ENCODE measurements around the gene ROCK2.

Gene ROCK2

DNA sequence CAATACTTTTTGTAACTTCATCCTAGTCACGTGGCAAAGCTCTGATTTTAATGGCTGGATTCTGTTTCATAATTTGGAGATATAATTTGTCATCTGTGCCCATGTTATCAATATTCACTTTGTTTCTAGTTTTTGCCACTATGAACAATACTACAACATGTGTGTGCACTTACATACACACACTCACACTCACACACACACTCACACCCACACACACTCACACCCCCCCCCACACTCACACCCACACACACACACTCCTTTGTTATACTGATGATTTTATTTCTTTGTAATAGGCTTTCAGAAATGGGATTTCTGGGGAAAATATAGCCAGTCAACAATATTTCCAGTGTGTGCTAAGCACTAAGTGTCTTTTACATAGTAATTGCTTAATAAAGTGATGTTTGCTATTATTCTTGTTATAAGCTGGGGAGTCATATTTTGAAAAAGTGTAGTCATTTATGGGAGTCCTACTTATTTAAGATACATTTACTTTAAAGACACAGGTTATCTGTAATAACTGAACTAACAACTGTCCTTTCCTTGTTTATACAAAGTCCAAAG is 22.8 kb upstream of the ROCK2 start:
- DNase-seq (ENCODE audit: low read depth) = no peak

DNA sequence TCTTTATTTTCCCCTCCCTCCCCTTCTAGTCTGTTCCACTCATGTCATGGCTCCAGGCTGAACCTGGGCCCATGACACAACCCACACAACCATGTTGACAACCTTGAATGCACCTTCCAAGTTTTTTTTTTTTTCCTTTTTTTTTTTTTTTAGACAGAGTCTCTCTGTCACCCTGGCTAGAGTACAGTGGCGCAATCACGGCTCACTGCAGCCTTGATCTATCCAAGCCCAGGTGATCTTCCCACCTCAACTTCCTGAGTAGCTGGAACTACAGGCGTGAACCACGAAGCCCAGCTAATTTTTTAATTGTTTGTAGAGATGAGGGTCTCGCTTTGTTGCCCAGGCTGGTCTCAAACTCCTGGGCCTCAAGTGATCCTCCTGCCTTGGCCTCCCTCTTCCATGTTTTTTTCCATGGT is 21.9 kb upstream of the ROCK2 start:
- DNase-seq (ENCODE audit: low read depth) = no peak

DNA sequence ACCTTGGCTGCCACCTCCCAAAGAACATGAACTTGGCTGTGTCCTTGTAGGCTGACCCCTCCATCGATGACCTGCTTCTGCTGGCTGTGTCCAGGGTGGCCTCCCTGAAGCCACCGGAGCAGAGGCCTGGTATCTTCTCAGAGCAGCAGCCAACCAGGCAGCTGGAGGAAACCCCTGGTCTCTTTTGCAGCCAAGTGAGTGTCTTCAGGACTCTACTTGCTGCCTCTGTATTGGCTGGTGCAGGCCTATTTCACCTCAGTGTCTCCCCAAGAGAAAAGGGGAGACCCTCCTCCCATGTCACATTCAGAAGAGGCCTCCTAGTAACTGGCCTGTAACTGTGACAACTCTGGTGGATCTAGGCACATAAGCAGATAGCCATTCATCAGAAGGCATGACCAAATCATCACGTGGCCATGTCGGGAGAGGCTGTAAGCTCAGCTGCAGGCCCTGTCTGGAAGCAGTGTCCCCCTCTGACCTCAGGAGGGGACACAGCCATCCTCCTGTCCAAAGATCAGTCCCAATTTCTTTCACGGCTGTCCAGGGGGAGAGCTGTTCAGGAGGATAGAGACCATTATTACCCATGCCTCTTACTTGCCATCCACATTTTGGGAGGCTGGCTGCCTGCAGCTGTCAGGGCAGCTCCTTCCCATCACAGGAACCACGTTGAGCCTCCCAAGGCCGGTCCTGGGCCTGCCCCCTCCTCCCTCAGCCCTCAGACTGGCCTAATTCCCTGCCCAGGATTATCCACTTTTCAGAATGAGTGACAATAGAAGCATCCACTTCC is 20.9 kb upstream of the ROCK2 start:
- DNase-seq (ENCODE audit: low read depth) = no peak

DNA sequence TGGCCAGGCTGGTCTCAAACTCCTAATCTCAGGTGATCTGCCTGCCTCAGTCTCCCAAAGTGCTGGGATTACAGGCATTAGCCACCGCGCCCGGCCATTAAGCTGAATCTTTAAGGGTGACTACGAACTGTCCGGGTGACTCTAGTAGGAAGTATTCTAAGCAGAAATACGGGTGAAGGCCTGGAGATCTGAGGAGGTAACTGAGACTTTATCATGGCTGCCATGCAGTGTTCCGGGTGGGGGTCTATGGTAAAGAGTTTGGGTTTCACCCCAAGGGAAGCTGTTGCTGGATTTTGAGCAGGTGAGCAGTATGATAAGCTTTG is 20.1 kb upstream of the ROCK2 start:
- DNase-seq (ENCODE audit: low read depth) = no peak

DNA sequence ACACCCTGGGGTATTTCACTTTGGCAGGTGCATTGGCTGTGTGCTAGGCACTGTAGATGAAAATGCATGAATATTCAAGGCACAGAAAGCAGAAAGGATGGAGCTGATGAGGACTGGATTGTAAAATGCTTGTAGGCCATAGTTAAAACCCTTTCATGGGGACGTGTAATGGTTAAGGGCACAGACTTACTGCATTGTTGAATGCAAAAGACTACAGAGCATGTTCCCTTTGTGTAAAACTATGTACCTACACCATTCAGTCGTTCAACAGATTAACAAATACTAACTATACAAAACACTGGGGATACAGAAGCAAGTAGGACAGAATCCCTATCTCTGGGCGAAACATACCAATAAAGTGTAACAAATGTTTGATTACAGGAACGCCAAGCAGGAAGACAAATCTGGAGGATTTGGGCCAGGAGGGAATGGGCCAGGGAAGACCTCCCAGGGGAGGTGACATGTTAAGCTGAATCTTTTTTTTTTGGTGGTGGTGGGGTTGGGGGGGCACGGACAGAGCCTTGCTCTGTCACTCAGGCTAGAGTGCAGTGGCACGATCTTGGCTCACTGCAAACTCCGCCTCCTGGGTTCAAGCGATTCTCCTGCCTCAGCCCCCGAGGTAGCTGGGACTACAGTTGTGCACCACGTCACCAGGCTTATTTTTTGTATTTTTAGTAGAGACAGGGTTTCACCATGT is 19.6 kb upstream of the ROCK2 start:
- no peak for DNase-seq (ENCODE audit: low read depth)

DNA sequence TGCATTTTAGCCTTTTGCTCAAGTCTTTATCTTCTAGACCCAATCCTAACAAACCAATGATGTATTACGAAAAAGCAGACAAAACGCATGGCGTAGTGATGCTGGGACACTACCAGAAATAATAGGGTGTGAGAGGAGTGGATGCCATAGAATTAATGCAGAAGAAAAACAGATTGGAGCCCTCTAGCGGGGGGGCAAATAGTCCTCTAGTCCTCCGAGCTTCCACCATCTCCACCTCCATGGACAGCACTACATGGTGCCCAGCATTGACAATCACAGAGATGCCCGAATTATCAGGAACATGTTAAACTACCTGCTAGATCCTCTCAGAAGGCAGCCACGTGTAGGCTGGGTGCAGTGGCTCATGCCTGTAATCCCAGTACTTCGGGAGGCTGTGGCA is 15.4 kb upstream of the ROCK2 start:
- DNase-seq (ENCODE audit: low read depth) = no peak

DNA sequence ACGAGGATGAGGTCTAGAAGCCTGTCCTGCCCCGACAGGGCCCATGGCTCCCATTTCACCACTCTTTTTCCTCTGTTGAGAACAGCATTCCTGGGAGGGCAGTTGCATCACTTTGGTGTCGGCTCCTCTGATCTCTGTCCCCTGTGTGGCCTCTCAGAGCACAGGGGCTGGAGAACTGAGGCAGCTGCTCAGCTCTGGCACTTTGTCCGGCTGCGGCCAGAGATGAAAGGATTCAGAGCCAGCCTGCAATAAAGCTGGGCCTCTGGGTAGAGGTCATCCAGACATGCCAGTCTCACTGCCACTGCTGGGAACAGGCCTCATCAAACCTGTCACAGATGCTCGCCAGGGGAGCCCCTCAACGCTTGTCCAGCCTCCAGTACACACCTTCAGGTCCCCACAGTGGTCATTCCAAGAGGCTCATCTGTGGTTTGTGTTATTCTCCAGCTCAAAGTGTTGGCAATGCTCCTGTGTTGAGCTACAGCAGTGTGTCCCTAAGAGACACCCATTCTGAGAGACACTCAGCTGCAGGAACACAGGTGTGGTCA is 13.1 kb upstream of the ROCK2 start:
- no peak for DNase-seq (ENCODE audit: low read depth)

DNA sequence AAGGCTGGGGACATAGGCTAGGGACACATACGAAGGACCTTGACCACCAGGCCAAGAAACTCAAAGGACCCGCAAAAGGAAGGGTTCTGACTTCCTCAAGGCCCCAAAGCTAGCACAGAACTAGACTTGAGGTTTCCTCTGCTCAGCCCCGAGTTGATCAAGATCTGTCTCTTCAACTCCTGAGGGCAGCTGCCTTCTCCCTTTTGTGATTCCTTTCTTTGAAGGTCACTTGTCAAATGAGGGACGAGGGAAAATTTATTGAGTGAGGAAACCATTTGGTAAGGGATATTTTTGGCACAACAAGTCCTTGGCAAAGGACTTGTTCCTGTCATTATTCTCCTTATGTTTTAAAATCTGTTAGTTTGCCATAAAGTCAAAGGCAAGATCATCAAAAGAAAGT is 12.3 kb upstream of the ROCK2 start:
- DNase-seq (ENCODE audit: low read depth) = no peak

DNA sequence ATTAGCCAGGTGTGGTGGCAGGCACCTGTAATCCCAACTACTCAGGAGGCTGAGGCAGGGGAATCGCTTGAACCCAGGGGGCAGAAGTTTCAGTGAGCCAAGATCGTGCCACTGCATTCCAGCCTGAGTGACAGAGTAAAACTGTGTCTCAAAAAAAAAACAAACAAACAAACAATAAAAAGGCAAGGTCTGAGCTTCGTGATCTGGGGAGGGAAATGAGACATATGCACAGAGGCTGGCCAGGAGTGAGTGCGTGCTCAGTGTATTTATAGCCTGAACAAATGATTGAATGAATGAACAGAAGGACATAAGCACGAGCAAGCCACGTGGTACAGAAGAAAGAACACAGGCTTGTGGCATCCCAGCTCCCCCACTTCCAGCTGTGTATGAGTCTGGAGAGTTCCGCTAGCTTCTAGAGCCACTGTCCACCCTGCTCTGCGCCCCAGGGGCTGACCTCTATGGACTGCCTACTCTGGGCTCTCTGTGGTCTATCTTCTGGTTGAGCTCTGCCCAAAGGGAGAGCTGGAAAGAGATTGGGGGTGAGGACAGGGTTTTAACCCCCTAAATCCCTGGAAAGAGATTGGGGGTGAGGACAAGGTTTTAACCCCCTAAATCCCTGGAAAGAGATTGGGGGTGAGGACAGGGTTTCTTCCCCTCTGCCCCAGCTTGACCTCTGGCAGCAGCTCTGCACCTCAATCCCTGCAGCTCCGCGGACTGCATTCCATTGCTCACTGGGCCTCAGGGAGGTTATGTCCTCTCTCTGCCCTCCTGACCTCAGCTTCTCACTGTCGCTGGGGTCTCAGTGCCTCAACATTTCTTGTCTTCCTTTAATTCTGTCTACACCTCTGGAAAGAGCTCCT is 11.0 kb upstream of the ROCK2 start:
- DNase-seq (ENCODE audit: low read depth) = no peak

DNA sequence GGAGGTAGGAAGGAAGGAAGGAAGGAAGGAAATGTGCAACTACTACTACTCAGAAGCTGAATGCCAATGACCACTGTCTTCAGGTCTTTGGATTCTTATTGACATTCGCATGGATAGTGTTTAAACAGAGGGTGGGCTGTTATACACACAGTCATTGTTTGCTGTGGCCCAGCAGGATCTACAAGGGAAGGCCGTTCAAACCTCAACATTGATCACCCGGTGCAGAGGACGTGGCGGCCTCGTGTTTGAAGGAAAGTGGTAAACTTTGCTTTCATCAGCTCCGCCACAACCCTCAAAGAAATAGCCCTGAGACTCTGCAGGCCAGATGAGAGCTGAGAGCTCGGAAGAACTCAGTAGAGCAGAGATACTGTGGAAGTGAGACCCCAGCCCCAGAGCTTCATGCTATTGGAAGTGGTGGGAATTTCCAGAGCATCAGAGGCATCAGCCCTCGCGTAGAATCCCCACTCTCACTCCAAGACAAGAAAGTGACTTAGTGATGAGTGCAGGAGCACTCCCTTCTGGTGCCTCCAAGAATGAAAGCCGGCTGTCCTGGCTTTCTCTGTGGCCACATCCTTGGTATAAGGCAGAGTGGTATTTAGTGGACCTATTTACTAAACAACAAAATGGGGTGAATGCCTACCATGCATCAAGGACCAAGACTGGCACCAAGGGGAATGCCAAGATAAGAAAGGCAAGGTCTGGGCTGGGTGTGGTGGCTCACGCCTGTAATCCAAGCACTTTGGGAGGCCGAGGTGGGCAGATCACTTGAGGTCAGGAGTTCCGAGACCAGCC is 10.1 kb upstream of the ROCK2 start:
- DNase-seq (ENCODE audit: low read depth) = no peak

DNA sequence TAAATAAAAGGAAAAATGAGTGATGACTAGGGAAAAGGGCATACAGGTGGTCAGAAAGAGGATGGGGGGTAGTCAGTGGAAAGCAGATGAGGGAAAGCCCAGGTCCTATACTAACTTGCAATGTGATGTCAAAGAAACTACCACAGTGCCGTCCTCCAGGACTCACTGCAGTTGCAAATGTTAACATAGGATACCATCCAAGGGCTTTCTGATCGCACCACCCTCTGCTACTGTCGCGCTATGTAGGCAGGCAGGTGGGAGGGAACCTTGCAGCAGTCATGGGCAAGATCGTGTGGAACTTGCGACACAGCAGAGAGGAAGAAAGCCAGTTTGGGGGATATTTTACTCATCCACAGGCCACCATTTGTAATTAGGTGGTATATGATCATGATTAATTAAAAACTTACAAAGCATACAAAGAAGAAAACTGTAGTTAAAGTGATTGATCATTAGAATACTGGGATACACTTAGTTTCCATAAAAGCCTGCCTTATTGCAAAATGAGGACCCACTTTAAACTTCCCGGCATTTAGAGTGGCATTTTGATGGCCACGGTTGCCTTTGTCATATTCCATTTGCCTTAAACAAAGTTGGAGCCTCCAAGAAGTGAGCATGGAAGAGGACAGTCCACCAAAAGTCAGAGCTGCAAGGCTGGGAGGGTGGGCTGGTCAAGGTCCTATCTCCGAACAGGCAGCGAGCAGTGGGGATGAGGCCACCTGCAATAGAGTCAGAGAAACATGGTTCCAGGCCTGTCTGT is 8.5 kb upstream of the ROCK2 start:
- no peak for DNase-seq (ENCODE audit: low read depth)

DNA sequence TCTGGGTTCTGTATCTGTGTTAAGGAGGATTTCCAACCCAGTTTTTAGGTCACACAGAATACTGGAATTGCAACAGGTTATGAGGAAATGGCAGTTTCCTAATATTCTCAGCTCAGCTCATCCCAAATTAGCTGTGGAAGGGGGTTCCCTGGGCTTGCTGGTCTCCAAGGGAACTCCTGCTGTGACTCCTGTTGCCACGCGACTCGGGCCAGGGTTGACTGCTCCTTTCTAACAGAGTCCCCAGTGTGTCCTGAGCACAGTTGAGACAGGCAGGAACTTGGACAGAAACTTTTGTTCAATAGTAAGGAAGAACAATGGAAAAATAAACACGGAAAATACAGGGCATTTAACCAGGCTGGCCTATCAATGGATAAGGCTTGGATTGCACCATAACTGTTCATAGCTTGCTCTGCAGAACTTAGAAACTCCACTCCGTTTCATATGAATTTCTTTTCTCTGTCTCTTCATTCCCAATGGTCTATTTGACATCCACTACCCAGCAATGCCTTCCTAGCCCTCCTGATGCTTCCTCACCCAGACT is 3.8 kb upstream of the ROCK2 start:
- DNase-seq (ENCODE audit: low read depth) = no peak

DNA sequence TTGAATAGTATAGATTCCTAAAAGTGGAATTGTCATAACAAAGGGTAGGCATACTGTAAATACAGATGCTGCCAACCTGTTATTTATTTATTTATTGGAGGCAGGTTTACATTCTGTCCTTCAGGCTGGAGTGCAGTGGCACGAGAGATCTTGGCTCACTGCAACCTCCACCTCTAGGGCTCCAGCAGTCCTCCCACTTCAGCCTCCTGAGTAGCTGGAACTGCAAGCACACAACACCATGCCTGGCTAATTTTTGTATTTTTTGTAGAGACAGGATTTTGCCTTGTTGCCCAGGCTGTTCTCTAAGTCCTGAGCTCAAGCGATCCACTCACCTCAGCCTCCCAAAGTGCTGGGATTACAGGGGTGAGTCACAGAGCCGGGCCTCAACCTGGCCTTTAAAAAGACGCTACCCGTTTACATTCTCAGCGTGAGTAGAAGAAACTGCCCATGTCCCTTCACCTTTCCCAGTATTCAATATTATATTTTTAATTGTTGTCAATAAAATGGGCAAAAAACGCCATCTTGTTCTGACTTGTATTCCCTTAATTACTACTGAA is 3.0 kb upstream of the ROCK2 start:
- DNase-seq (ENCODE audit: low read depth) = no peak

DNA sequence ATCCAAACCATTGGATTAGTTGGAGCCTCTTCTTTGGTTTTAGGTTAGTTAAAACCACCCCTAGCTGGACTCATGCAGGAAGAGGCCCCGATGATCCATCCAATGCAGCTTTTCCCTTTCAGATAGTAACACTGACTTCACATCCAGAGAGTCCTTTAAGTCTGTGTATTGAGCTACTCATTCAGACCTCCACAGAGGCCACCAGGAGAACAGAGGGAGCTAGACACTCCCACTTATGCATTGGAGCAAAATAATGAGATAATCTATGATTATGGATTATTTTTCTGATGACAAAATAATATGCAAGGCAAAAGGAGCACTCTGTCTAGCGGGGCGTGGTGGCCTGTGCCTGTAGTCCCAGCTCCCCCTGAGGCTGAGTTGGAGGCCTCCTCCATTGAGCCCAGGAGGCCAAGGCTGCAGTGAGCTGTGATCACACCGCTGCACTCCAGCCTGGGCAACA is 1.6 kb upstream of the ROCK2 start:
- DNase-seq (ENCODE audit: low read depth) = no peak

DNA sequence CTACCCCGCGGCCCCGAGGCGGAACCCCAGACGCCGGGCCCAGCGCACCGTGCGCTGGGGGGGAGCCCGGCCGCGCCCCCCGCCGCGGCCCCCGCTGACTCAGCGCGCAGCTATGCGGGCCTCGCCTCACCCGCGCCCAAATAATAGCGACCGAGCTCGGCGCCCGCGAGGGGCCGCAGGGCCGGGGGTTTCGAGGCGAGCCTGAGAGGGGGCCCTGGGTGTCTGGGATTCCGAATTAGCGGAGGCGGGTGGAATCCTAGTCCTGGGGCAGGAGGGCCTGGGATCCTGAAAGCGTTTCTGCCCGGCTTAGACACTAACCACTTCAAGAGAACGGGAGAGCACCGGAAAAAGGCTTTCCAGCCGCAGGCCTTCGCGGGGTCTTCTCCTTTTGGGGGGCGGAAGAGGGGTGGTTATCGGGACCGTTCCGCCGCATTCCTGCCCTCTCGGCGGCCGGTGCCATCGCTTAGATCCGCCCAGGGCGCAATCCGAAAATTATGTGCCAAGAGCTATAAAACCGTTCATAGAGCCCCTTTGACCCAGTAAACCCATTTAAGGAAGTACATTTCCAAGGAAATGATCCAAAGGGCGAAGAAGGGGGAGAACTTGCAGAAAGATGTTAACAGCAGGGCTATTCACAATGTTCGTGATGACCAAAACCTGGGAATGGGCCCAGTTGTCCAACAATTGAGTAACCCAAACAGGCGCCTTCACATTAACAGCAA is 681 bp upstream of the ROCK2 start:
- no peak for DNase-seq (ENCODE audit: low read depth)

DNA sequence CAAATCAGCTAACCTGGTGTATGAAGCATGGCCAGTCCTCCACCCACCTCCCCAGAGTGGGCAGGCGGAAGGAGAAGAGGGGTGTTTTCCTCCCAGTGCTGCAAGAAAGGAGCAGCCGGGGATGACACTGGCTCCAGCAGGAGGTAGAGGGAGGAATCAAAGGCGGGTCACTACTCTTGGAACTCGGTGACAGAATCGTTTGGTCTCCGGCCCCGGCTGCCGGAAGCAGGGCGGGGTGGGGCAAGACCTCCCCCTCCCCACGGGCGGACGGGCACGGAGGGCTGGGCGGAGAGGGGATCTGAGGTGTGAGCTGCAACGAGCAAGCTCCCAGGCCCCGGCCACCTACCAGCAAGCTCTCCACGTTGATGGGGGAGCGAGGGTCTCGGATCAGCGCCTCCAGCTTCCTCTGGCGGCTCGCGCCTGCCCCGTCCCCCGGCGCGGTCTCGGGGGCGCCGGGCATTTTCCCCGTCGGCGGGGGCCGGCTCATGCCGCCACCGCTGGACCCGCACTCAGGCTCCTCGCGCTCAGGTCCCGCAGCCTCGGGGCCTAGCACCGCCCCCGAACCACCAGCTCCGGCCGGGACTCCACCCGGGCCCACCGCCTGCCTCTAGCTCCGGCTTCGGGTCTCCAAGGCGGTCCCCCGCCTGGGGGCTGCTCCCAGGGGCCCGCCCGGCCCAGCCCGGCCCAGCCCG is 640 bp downstream of the ROCK2 start:
- peak; percentile 13 for DNase-seq (ENCODE audit: low read depth)

DNA sequence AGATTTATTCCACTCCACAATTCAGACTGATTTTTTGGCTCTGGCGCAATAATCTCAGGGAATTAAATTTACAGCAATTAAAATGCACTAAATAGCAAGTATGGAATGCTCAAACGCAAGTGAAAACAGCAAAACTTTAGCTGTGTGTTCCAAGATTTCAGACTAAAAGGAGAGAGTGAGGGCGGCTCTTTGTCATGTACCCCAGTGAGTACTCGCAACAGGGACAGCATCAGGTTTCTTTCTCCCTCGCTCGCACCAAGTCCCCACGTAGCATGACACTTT is 1.1 kb downstream of the ROCK2 start:
- DNase-seq (ENCODE audit: low read depth) = no peak

DNA sequence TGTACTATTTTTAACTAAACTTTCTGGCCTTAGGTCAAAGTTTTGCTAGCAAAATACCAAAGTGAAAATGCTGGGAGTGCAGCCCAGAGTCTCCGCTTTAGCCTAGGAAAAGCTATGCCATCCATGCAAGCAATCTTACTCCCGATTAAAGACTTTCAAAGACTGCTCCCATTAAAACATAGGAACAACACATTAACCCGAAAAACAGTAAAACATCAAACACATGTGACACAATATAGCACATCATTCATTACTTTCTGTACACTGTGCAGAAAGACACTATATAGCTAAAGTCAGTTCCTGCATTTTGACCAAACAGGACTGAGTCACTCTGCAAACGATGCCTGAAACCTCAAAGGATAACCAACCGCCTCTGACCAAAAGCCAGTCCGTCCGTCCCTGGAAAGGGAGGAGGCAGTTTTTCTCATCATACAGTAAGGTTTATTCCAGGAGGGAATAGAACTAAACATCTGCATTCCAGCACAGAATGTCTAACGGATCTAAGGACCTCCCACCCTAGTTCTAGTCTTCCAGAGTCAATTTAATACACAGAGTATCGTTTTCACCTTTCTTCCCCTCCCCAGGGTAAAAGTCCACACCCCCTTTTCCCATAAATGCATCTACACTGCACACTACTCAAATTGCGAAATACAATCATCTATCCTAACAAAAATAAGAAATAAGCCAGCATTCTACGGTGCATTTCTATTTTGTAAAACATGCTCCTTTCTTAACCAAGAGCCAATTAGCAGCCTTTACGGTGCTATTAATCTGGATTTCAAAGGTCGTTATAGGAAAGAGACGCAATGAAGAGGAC is 1.7 kb downstream of the ROCK2 start:
- no peak for DNase-seq (ENCODE audit: low read depth)

Measured in activated T-helper 9 cell treated with anti-CD3 and anti-CD28 coated beads, Interleukin-2, amount 50 U/mL, for 16 hours (primary cell).